SU-DHL-6 (cell line): ENCODE results near the gene ACER1.

Experiments
- H2AFZ ChIP-seq: fragments of 200-600 bp; sonication (generic); 2 replicates; pipeline ENCODE4 v1.6.1; 2014; ENCODE audit warnings: low read depth, mild to moderate bottlenecking, moderate library complexity, mixed read lengths, antibody characterized with exemption, low read length; ENCODE audit not compliant: severe bottlenecking
- H3F3A ChIP-seq: fragments of 200-600 bp; shearing (Covaris generic); 2 replicates; pipeline ENCODE4 v1.6.0; 2016; ENCODE audit warnings: antibody characterized with exemption, mild to moderate bottlenecking; ENCODE audit not compliant: insufficient read depth
- H3K27ac ChIP-seq: fragments of 200-600 bp; sonication (generic); 2 replicates; pipeline ENCODE4 v1.5.1; 2016; ENCODE audit warnings: low read depth, mild to moderate bottlenecking, low read length, moderate library complexity, mixed read lengths
- H3K27me3 ChIP-seq: fragments of 200-600 bp; sonication (generic), shearing (Covaris generic); 2 replicates; pipeline ENCODE4 v1.6.0; 2014; ENCODE audit warnings: mild to moderate bottlenecking, low read length
- H3K36me3 ChIP-seq: fragments of 200-600 bp; sonication (generic); 2 replicates; pipeline ENCODE4 v1.6.1; 2014; ENCODE audit warnings: mild to moderate bottlenecking, low read length, mixed read lengths
- H3K4me2 ChIP-seq: fragments of 300-600, 200-600 bp; shearing (Covaris generic), sonication (generic); 2 replicates; pipeline ENCODE4 v1.6.0; 2014; ENCODE audit warnings: low read length, low read depth, mild to moderate bottlenecking; ENCODE audit not compliant: poor library complexity, severe bottlenecking
- H3K4me3 ChIP-seq: fragments of 200-600 bp; sonication (generic); 2 replicates; pipeline ENCODE4 v1.5.1; 2014; ENCODE audit warnings: antibody characterized with exemption, low read length, mild to moderate bottlenecking, mixed read lengths; ENCODE audit not compliant: insufficient read depth, poor library complexity, severe bottlenecking
- H3K79me2 ChIP-seq: fragments of 200-600 bp; sonication (generic); 2 replicates; pipeline ENCODE4 v1.6.1; 2014; ENCODE audit warnings: mild to moderate bottlenecking, low read length, moderate library complexity; ENCODE audit not compliant: insufficient read depth
- H3K9ac ChIP-seq: fragments of 200-600 bp; sonication (generic); 2 replicates; pipeline ENCODE4 v1.7.0; 2014; ENCODE audit warnings: mild to moderate bottlenecking, low read length
- H3K9me2 ChIP-seq: fragments of 200-600 bp; sonication (generic); replicated peaks from 2 replicates; pipeline ENCODE4 v1.6.1; 2014; ENCODE audit warnings: low read length; ENCODE audit not compliant: insufficient read depth
- H3K9me3 ChIP-seq: fragments of 200-600 bp; sonication (generic); 2 replicates; pipeline ENCODE4 v1.6.1; 2014; ENCODE audit warnings: low read length, mixed read lengths; ENCODE audit not compliant: insufficient read depth
- H4K20me1 ChIP-seq: fragments of 200-600 bp; sonication (generic); 2 replicates; pipeline ENCODE4 v1.6.1; 2014; ENCODE audit warnings: low read depth, mild to moderate bottlenecking, antibody characterized with exemption, low read length, moderate library complexity, mixed read lengths
- EZH2phosphoT487 ChIP-seq: fragments of 200-600 bp; sonication (generic), shearing (Covaris generic); conservative IDR thresholded peaks from 2 replicates; pipeline ENCODE4 v1.6.1; 2018; ENCODE audit warnings: mild to moderate bottlenecking, antibody characterized with exemption, low read length, moderate library complexity, mixed read lengths
- TF ChIP-seq, protein P1 (sequence below): fragments of 200-600 bp; sonication (generic); IDR thresholded peaks from one replicate; pipeline ENCODE4 v1.5.1; 2017; ENCODE audit warnings: antibody characterized with exemption, mild to moderate bottlenecking, low read length, moderate library complexity; ENCODE audit not compliant: insufficient read depth, poor library complexity, severe bottlenecking

ACER1 gene

DNA sequence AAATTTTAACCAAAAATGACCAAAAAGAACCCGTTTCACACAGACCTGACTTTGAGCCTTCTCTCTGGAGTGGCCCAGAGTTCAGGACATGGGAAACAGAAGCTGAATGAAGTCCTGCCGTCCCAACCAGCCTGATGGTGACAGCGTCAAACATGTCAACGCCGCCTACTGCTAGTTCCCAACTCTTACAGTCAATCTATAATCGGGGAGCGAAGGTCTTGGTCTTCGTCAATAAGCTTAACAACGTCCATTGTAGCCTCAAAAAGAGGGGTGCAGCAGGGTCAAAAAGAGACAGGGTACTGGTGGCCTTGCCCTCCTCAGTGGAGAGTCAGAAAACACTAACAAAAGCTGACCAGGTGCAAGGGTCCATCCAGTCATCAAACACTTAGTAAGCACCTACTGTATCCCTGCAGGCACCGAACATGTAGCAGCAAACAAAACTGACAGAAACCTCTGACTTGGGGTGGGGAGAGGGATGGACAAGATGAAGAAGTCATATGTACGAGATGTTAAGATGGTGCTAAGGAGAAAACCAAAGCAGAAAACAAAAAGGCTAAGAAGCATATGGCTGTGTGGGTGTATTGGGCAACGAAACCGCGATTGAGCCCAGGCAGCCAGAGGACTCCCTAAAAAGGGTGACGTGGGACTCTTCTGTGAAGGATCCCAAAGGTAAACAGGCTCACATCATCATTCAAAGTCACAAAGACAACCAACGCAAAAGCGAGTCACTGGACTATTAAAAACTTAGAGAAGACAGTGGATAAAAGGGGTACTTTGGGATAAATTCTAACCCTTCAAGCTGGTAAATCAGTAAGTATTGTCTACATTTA lies 65.6 kb downstream of the ACER1 start:
- H3F3A ChIP-seq: no peaks in the 10 kb centered on the region
- H4K20me1 ChIP-seq: peaks cover 8% of the 10 kb centered on the region; the same call in 1 of the 2 replicates
- peaks cover 4% of the 10 kb centered on the region for H3K36me3 ChIP-seq
- no peak overlapping the region for H2AFZ ChIP-seq
- no peaks in the 10 kb centered on the region for H3K9me3 ChIP-seq
- TF ChIP-seq EZH2phosphoT487: no peak
- TF ChIP-seq, protein P1, sequence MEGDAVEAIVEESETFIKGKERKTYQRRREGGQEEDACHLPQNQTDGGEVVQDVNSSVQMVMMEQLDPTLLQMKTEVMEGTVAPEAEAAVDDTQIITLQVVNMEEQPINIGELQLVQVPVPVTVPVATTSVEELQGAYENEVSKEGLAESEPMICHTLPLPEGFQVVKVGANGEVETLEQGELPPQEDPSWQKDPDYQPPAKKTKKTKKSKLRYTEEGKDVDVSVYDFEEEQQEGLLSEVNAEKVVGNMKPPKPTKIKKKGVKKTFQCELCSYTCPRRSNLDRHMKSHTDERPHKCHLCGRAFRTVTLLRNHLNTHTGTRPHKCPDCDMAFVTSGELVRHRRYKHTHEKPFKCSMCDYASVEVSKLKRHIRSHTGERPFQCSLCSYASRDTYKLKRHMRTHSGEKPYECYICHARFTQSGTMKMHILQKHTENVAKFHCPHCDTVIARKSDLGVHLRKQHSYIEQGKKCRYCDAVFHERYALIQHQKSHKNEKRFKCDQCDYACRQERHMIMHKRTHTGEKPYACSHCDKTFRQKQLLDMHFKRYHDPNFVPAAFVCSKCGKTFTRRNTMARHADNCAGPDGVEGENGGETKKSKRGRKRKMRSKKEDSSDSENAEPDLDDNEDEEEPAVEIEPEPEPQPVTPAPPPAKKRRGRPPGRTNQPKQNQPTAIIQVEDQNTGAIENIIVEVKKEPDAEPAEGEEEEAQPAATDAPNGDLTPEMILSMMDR: no peak
- H3K4me2 ChIP-seq: no peak overlapping the region
- H3K27me3 ChIP-seq: no peaks in the 10 kb centered on the region
- H3K4me3 ChIP-seq: no peak overlapping the region
- H3K9ac ChIP-seq: no peak overlapping the region
- peaks cover 51% of the 10 kb centered on the region for H3K79me2 ChIP-seq
- no peak overlapping the region for H3K27ac ChIP-seq
- H3K9me2 ChIP-seq: no peaks in the 10 kb centered on the region

DNA sequence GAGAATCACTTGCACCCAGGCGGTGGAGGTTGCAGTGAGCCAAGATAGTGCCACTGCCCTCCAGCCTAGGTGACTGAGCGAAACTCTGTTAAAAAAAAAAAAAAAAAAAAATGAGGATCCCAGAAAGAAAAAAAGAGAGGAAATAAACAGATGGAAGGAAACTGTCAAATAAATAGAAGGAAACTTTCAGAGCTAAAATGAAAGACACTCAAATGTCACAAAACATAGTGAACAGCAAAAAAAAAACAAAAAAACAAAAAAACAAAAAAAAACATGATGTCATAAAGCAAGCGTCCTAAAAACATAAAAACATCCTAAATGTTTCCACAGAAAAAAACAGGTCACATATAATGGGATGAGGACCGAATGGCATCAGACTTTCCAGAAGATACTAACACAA lies 68.6 kb downstream of the ACER1 start:
- Histone ChIP-seq H2AFZ (no peak overlapping the region), H3K36me3 (no peaks in the 10 kb centered on the region; the same call in 1 of the 2 replicates), H3K9ac (no peak overlapping the region), H3K9me3 (no peaks in the 10 kb centered on the region), H3F3A (no peaks in the 10 kb centered on the region), H3K79me2 (peaks cover 29% of the 10 kb centered on the region), H3K27ac (no peak overlapping the region), H3K9me2 (no peaks in the 10 kb centered on the region), H3K4me3 (no peak overlapping the region), H4K20me1 (peaks cover 10% of the 10 kb centered on the region; the same call in 1 of the 2 replicates), H3K4me2 (no peak overlapping the region), H3K27me3 (no peaks in the 10 kb centered on the region)
- no peak for TF ChIP-seq EZH2phosphoT487
- TF ChIP-seq, protein P1: no peak

DNA sequence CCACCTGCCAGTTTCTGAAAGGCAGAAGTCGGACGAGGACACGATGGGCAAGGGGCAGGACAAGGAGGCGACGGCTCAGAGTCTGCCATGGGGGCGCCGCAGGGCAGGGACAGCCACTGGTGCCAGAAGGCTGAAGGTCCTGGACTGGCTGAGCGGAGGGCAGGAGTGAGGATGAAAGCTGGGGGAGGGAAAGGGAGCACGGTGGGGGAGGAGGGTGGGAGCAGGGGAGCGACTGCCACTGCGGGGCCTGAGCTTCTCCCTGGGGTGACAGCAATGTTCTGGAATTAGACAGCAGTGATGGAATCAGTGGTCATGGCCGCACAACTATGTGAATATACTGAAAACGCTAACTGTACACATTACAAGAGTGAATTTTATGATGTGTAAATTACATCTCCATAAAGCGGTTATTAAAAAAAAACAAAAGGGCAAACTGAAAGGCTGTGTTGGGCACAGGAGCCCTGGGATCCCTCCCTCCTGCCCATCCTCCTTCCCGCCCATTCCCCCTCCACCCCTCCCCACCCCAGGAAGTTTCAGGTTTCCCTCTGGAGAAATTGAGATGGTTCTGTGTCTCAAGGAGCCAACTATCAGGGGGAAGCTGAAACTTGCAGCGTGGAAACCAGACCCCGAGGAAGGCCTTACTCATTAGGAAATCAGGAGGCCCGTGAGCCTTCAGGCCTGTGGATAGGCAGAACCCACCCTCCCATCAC lies 69.5 kb downstream of the ACER1 start:
- Histone ChIP-seq H2AFZ (no peak overlapping the region), H3K9me3 (no peaks in the 10 kb centered on the region), H3F3A (no peaks in the 10 kb centered on the region), H3K9me2 (no peaks in the 10 kb centered on the region), H4K20me1 (peaks cover 10% of the 10 kb centered on the region; the same call in 1 of the 2 replicates), H3K9ac (no peak overlapping the region), H3K4me2 (no peak overlapping the region), H3K36me3 (no peaks in the 10 kb centered on the region; the same call in 1 of the 2 replicates), H3K27me3 (no peaks in the 10 kb centered on the region), H3K79me2 (peaks cover 34% of the 10 kb centered on the region), H3K4me3 (no peak overlapping the region), H3K27ac (no peak overlapping the region)
- TF ChIP-seq, protein P1: no peak
- no peak for TF ChIP-seq EZH2phosphoT487
